GM12878 (cell line): ENCODE measurements around the gene TNIP3.

Source experiments
- CTCF ChIP-seq, 3 experiments: IDR thresholded peaks in 2 of 3; conservative IDR thresholded peaks in 1 of 3; 2 replicates each; pipeline ENCODE4 v1.5.1; 2011; ENCODE audit warnings: low read depth in 3 of 3, low read length in 3 of 3, mild to moderate bottlenecking in 3 of 3, control low read depth in 2 of 3, moderate library complexity in 2 of 3, inconsistent platforms in 1 of 3, mixed read lengths in 1 of 3; ENCODE audit not compliant: control insufficient read depth in 2 of 3, insufficient read depth in 1 of 3; ENCODE audit errors: extremely low read depth in 1 of 3
- MYB ChIP-seq: fragments of 150-350 bp; IDR thresholded peaks from 2 replicates; pipeline ENCODE4 v1.6.1; 2014; ENCODE audit warnings: mild to moderate bottlenecking, low read depth, low read length, borderline replicate concordance
- POLR2A ChIP-seq: IDR thresholded peaks from 2 replicates; pipeline ENCODE4 v1.6.1; 2011; ENCODE audit warnings: low read depth, mild to moderate bottlenecking, low read length
- POLR2AphosphoS5 ChIP-seq: IDR thresholded peaks from 2 replicates; pipeline ENCODE4 v1.6.1; 2011; ENCODE audit warnings: mild to moderate bottlenecking, low read length, inconsistent platforms
- RFX5 ChIP-seq: IDR thresholded peaks from 2 replicates; pipeline ENCODE4 v1.6.1; 2011; ENCODE audit warnings: low read depth, low read length, improper control_type of control experiment
- SIX5 ChIP-seq: IDR thresholded peaks from 2 replicates; pipeline ENCODE4 v1.6.1; 2011; ENCODE audit warnings: mild to moderate bottlenecking, low read depth, low read length, moderate library complexity; ENCODE audit not compliant: severe bottlenecking
- USF2 ChIP-seq: IDR thresholded peaks from 2 replicates; pipeline ENCODE4 v1.6.1; 2011; ENCODE audit warnings: low read depth, low read length, improper control_type of control experiment, borderline replicate concordance

GRCh38 chr4:121094297-121094966 lies 69.7 kb downstream of the TNIP3 start:
- TF ChIP-seq CTCF (IDR thresholded peaks at IDR 0.05 in 2 of 3, conservative IDR thresholded peaks at IDR 0.05 in 1 of 3; ENCODE audit: control insufficient read depth in 2 of 3, extremely low read depth in 1 of 3, insufficient read depth in 1 of 3, low read depth in 3 of 3, low read length in 3 of 3) (no peak), POLR2AphosphoS5 (no peak), RFX5 (no peak), MYB (no peak), POLR2A (no peak), SIX5 (no peak), USF2 (no peak)
